NCI-H2081 (cell line): ENCODE results near the gene EFCAB8.
"Not testable (repeated sequence)": the region's sequence is repeated elsewhere in the genome, so short reads cannot be mapped to it uniquely, and the experiment has no call there.

ENCODE experiments used
- DNase-seq, 2 experiments: peaks; one replicate each; lab custom pipeline; 2025; lab: John Stamatoyannopoulos, UW

Gene EFCAB8

DNA sequence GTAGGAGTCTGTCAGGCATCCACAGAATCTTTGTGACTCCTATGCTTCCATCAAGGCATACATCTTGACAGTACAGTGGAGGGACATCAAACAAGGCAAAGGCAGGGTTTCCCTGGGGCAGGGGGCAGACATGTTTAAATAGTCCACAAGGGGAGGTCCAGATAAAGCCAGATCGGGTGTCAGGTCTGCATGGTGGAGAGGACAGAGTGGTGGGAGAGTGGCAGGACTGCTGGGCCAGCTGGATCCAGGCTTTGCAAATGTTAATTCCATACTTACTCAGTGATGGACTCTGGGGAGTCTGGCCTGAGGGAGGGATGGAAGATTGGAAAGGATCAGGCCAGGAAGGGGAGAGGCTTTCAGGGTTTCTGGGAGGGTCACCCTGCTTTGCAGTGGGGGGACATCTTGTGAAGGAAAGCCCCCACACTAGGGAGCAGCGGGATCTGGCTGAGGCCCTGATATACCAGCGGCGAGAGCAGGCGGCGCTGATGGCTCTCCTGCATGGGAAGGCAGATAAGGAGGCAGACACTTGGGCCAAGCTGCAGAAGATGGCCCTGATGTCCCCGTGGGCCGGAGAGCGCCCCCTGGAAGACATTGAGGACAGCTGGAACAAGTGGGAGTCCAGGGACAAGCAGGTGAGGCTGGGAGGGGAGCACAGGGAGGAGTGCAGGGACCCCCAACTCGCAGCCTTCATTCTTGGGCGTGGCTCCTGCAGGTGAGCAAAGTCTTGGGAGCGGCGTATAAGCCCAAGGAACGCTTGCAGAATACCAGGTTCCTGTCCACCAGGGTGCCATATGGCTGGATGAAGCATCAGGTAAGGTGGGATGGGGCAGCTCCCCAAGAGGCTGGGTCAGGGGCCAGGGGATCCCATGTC is 100.9 kb downstream of the EFCAB8 start:
- DNase-seq: no peak

DNA sequence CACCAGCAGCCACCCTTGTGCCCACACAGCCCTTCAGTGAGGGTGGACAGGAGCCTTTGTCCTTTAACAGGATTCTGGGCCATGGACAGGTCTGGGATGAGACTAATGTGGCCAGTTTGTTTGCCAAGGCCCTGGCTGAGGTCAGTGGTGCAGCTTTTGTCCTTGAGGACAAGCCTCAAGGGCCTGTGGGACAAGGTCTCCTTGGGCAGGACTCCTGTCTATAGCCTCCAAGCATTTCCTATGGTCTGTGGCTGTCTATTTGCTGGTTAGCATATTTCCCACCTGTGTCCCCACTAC is 101.4 kb downstream of the EFCAB8 start:
- no peak for DNase-seq

DNA sequence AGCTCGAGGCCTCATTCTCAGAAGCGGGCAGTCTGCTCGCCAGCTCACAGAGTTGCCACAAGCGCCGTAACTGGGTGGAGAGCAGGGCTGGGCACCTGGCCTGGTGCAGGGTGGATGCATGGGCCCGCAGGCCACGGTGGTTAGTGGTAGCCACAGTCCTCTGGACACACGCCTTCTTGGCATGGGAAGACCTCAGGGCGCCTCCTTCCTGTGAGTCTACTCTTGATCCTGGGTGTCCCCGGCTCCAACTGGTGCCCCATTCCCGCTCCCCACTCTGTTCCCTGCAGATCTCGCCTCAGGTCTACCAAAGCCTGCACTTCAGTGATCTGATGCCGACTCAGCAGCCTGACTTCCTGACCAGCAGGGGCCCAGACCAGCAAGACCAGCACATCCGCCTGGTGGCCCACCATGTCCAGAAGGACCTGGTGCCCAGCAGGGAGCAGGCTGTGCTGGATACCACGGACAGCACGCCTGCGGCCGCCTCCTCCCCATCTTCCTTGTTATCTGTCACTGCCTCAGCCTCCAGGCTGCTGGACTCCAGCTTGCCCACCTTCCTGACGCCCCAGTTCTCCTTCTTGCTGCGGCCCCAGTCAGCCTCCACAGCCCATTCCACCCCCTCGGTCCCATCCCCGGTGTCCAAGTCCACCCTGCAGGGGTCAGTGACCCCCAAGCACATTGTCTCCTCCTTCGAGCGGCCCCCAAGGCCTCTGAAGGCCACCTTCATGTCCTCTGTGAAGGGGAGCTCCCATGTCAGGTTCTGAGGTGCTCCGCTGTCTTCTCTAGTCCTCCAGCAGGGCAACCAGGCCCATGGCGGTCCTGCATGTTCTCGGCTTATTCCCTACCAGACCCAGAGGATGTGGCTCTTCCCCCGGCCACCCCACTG is 102.4 kb downstream of the EFCAB8 start:
- no peak for DNase-seq

DNA sequence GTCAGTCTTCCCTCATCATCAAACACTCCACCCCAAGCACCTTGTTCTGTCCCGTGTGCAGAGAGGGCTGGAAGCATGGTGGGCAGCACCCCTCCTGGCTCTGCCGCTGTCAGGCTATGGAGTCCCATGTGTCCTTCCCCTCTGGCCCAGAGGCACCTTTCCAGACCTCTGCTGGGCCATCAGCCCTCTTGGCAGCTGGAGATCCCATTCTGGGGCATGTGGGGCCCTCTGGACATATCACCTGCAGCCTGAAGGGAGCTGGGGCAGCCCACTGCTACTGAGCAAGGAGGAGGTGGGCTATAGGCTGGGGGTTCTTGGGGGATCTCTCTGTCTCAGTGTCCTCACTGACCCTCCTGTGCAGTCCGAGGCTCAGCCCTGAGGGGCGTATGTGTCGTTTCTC is 103.3 kb downstream of the EFCAB8 start:
- DNase-seq: no peak

DNA sequence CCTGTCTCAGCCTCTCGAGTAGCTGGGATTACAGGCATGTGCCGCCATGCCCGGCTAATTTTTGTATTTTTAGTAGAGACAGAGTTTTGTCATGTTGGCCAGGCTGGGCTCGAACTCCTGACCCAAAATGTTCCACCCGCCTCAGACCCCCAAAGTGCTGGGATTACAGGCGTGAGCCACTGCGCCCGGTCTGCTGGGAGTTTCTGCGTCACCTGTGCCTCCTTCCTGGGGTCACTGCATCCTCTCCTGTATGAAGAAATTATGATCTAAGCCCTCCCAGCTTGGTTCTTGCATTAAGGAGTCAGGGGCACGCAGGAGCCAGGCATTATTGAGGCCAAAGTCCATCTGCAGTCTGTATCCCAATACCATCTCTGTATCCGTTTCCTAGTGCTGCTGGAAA is 103.9 kb downstream of the EFCAB8 start:
- DNase-seq: not testable (repeated sequence)

DNA sequence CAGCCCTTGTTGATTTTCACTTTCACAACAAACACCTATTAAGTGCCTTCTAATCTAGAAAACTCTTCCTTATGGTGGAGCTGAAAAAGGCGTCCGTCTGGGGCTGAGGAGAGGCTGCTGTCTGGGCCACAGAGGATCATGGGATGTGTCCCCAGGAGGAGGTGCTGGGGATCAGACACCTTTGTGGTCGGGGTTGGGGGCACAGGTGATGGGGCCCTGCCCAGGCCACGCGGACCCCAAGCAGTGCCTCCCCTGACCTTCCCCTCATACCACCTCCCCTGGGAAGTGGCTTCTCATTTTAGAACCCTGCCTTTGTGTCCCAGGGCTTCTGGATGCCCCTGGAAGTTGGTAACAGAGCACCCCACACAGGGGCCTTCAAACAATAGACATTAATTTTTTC is 104.5 kb downstream of the EFCAB8 start:
- no peak for DNase-seq

DNA sequence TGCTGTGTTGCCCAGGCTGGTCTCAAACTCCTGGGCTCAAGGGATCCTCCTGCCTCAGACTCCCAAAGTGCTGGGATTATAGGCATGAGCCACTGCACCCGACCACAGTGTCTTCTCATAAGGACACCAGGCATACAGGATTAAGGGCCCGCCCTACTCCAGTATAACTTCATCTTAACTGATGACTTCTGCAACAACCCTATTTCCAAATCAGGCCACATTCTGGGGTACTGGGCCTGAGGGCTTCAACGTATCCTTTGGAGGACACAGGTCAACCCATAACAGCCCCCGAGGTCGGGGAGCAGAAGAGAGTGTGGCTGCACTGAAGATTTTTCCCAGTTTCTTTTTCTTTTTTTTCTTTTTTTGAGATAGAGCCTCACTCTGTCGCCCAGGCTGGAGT is 105.9 kb downstream of the EFCAB8 start:
- DNase-seq: no peak

DNA sequence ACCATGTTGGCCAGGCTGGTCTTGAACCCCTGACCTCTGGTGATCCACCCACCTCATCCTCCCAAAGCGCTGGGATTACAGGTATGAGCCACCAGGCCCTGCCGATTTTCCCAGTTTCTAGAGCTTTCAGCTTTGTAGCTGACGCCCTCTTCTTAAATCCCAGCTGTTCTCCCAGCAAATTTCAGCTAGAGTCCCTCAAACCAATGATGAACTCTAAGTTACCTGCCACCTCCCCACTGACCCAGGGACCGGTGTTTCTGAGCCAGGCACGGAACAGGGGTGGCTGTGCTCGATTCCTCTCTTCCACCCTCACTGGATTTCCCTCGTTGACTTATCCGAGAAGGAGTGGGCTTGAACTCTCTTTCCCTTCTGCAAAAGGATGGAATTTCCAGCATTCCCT is 106.4 kb downstream of the EFCAB8 start:
- no peak for DNase-seq

DNA sequence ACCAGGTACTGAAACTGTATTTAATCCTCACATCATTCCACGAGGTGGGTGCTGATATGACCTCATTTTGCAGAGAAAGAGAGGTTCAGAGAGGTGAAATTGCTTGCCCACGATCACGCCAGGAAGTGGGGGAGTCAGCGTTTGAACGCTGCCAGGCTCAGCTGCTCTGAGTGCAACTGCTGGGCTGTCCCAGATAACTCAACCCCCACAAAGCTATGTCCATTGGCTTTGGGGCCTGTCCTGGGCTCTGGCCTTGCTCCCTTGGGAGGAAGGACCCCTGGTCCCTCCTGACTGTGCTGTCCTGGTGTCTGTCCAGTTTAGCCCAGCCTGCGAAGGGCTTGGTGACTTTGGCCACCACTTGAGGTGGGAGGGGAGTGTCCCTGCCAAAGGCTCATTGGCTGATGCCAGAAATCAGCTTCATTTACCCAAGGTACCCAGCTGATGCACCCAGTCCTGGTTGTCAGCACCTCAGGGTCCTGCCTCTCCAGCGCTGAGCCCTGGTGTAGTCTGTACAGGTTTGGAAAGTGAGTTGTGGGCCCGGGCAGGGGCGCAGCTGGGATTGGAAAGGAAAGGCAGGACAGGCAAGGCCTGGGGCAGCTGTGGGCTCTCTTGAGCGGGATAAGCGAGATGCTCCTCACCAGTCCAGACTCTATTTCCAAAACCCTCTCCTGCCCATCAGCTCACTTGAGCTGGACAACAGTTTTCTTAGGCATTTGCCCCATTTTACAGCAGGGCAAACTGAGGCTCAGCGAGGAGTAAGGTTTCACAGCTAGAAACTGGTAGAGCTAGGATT is 107.1 kb downstream of the EFCAB8 start:
- no peak for DNase-seq

DNA sequence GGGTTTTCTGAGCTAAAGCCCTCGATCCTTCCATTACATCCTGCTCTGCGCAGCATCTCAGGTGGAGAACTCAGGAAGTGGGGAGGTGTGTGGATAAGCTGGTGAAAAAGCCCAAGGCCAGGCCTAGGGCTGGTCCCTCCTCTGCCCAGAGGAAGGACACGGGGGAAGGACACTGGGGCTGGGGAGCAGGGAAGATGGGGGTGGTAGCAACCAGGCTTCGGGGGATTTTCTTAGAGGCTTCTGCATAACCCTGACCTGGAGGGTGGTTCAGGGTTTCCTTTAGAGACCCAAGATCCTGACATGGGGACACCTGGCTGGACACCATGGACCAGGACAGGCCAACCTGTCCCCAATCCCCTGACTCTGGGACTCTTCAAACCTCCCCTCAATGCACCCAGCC is 107.7 kb downstream of the EFCAB8 start:
- DNase-seq: no peak

DNA sequence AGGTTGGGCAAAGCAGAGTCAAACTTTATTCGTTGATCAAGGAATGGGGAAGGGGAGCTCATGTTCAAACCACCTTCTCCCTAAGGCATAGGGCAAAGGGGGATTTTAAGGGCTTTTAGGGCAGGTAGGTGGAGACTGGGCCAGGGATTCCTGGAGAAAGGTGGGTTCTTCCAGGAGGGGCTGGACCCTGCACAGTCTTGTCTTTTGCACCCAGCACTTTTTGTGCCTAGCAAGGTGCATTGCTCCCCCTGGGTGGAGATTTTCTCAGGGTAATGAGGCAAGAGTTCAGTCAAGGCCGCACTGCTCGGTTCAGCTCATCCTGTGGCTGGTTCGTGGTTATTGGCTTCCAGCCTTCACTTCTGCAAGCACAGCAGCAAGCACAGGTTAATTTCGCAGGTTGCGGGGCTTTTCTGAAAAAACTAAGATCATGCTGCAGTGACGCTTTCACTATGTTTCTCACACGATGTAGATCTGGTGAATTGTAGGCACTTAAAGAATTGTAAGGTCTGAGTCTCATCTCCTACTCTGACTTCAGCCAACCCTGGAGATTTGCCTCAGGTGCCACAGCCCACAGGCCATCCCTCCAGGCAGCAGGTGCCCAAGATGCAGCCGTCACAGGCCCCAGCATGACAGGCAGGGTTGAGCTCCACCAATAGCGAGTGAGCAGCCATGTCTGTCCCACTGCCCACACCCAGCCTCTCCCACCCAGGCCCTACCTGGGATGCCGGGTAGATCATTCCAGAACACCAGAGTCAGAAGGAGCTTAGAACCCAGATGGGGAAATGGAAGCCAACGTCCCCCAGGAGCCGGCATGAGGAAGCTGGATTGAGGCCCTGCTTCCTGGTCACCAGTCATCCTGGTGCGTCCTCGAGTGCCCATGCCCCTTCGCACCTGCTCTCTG is 108.4 kb downstream of the EFCAB8 start:
- DNase-seq: no peak

DNA sequence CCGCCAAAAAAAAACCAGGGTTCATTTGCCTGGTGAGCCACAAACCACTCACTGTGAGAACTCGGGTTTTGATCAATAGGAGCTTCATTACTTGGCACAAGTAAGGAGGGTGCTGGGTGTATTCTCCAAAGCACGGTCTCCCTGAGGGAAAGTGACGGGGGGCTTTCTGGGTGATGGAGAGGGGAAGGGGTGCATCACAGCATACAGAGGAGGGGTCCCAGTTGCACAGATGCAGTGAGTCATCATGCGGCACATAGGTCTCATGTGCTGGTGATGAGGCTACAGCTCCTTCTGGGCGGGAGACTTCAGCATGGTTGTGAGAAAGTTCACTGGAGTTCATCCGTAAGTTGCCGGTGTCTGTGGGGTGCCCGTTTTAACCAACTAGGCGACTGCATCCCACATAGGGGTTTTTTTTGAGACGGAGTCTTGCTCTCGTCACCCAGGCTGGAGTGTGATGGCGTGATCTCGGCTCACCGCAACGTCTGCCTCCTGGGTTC is 109.3 kb downstream of the EFCAB8 start:
- DNase-seq: no peak

DNA sequence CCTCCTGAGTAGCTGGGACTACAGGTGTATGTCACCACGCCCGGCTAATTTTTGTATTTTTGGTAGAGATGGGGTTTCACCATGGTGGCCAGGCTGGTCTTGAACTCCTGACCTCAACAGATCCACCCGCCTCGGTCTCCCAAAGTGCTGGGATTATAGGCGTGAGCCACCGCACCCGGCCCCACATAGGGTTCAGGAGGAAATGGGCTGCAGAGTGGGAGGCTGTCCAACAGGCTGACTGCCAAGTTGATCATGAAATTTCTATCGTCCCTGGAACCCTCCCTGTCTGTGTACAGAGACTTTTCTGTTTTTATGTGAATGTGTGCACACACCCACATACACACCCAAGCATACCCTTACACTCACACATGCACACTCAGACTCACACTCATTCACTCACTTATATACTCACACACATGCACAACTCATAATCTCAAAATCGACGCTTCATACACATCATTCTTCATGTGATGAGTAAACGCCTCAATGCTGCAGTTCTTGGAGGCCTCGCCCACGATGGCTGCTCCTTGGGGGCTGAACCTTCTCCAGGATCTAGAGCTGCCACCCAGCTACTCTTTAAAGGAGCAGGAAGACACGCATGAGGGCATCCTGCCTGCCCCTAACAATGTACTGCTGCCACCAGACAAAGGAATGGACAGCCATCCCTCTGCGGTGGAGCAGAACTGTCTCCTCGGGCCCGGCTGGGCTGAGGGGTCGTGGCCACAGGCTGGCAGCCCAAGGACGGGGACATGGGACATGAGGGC is 109.9 kb downstream of the EFCAB8 start:
- no peak for DNase-seq

DNA sequence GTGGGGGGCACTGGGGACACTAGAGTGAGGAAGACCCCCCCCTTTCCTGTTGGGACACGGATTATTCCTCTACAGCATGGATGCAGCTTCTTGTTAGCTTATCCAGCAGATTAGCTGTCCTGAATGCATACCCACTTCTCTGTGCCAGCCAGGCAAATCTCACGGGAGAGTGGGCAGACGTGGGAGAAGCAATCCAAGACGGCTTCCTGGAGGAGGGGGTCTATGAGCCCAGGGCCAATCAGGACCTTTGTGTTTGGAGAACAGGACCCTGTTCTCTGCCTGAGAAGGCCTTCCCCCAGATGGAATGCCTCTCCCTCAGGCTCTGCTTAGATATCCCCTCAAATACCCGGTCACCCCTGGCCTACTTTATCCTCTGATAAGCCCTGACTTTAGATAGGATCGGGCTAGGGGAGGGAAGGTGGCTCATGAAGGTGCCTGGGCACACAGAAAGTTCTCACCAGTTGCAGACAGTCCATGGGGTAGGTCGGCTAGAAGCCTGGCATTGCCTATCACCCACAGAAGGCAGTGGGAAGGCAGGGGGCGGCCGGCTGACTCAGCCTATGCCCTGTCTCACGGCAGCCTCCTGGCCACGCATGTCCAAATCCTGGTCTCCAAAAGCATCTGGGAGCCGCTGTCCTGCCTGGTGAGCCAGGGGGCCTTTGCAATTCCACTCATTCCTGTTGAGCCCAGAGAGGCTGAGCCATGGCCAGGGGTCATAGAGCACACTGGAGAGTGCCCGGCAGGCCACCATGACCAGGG is 110.8 kb downstream of the EFCAB8 start:
- no peak for DNase-seq

DNA sequence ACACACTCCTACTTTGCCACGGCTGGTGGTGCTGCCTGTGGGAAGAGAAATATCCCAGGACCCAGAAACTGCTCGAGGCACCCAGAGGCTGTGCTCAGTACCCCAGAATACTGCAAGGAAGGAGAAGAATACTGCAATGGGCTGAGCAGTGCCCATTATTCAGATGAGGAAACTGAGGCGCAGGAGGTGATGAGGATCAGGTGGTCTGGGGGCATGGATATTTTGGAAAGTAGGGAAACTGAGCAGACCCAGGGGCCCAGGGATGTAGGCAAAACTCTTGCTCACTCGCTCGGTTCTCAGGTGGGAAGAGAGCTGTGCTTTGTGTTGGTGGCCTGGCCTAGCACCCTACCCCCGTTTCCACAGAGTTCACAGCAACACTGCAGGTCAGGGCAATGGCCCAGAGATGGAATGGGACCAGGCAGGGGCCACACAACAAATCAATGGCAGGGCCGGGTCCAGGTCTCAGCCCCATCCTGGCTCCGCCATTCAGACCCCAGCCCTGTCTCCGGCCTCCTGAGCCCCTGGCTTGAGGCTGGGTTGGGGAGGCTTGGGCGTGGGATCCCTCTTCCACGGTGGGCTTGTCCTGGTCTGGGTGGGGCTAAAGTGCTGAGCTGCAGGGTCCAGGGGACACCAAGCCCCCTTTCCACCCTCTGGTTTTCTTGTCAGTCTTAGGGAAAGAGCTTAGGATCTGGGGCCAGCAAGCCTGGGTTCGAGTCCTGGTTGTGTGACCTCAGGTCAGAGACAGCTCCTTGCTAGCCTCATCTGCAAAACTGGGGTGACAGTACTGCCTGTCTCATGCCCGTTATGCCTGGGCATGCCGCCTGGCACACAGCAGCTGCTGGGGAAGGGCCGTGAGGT is 111.6 kb downstream of the EFCAB8 start:
- no peak for DNase-seq

DNA sequence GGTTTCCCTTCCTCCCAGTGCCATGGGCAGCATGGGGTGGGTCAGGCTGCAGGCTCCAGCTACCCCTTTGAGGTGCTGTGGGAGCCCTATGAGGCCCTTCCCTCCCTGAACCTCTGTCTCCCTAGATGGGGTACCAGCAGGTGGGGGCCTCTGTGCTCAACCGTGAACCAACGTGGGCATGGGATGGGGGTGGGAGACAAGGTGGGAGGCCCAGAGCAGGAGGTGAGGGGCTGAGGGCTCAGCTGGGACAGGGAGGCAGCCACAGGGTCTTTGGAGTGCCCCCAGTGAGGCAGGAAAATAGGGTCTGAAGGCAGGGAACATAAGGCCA is 112.2 kb downstream of the EFCAB8 start:
- DNase-seq: no peak

DNA sequence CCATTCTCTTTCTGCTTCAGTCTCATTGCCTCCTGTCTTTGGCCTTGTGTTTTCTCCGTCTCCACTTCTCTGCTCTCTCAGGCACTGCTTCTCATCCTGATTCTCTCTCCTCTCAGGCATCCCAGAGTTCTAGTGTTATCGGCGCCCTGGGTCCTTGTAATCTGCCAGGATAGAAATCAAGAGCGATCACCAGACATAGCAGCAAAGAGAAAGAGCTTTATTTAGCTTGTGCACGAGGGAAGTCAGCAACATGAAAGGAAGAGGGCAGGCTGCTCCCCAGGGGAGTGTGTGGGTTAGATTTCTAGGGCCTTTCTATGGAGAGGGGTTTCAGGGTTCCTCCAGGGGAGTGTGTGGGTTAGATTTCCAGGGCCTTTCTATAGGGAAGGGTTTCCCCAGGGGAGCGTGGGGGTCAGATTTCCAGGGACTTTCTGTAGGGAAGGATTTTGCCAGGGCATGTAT is 113.0 kb downstream of the EFCAB8 start:
- no peak for DNase-seq

DNA sequence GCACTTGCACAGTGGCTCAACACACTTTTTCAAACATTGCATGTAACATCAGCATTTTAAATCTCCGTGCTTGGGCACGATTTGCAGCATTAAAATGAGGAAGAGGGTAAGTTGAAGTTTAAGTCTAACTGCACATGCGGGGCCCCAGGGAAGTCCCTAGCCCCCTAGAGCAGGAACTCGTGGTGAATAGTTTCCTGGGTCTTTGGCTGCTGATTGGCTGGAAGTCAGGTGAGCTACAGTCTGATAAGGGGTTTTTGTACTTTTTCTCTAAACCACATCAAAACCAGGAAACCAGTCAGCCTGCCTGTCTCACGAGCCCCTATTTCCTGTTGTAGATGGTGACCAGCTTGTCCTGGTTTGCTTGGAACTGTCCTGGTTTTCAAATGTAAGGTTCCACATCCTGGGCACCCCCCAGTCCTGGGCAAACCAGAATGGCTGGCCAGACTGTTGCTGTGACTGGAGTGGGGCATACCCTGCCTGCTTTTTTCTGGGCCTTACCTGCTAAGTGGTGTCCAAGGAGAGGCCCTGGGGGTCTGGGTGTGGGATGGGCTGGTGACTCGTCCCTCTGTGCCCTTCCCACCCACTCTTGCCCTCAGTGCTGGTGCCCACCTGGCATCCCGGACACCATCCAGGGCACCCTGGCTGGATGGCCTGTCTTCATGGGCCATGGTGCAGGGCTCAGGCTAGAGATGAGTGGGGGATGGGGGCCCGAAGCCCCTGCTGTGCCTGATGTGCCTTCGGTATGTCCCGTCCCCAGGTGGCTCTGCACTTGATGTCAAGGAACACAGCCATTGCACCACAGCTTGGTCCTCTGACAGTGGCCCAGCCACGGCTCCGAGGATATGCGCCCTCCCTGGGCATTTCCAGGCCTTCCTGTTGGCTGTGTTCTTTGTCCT is 113.7 kb downstream of the EFCAB8 start:
- DNase-seq: no peak
